ENCODE data around the gene CHRNA7.

The CHRNA7 gene

GRCh38 chr15:32105258-32106241 is 75.2 kb downstream of the CHRNA7 start:
- in situ Hi-C loops (cut with MboI; ENCODE audit: low pct_unique_long_range_greater_than_20kb, low sequenced_read_pairs, unreplicated experiment) = no loop called here
- DNase-seq (ENCODE audit: low spot score) = no peak
- TF ChIP-seq CTCF (IDR thresholded peaks at IDR 0.05; ENCODE audit: extremely low read depth, insufficient read depth, missing control alignments) = no peak

- in situ Hi-C loops (cut with MboI; ENCODE audit: low pct_unique_long_range_greater_than_20kb, low sequenced_read_pairs, unreplicated experiment) = no loop called here
- no peak for TF ChIP-seq CTCF (IDR thresholded peaks at IDR 0.05; ENCODE audit: extremely low read depth, insufficient read depth, missing control alignments)
- no peak for DNase-seq (ENCODE audit: low spot score)
These were observed 76.4 kb downstream of the CHRNA7 start for GRCh38 chr15:32106401-32107381.

GRCh38 chr15:32107477-32108080 is 77.3 kb downstream of the CHRNA7 start:
- TF ChIP-seq CTCF (IDR thresholded peaks at IDR 0.05; ENCODE audit: extremely low read depth, insufficient read depth, missing control alignments) = no peak
- in situ Hi-C loops (cut with MboI; ENCODE audit: low pct_unique_long_range_greater_than_20kb, low sequenced_read_pairs, unreplicated experiment) = no loop called here
- no peak for DNase-seq (ENCODE audit: low spot score)

- in situ Hi-C loops (cut with MboI; ENCODE audit: low pct_unique_long_range_greater_than_20kb, low sequenced_read_pairs, unreplicated experiment) = no loop called here
- no peak for DNase-seq (ENCODE audit: low spot score)
These were observed 78.3 kb downstream of the CHRNA7 start for GRCh38 chr15:32108661-32109060.

GRCh38 chr15:32112101-32112500 is 81.8 kb downstream of the CHRNA7 start:
- in situ Hi-C loops (cut with MboI; ENCODE audit: low pct_unique_long_range_greater_than_20kb, low sequenced_read_pairs, unreplicated experiment) = no loop called here
- DNase-seq (ENCODE audit: low spot score) = no peak
- no peak for TF ChIP-seq CTCF (IDR thresholded peaks at IDR 0.05; ENCODE audit: extremely low read depth, insufficient read depth, missing control alignments)

More at GRCh38 chr15:32108661-32109060, 78.3 kb downstream of the CHRNA7 start:
- no peak for TF ChIP-seq CTCF (IDR thresholded peaks at IDR 0.05; ENCODE audit: extremely low read depth, insufficient read depth, missing control alignments)

DNA sequence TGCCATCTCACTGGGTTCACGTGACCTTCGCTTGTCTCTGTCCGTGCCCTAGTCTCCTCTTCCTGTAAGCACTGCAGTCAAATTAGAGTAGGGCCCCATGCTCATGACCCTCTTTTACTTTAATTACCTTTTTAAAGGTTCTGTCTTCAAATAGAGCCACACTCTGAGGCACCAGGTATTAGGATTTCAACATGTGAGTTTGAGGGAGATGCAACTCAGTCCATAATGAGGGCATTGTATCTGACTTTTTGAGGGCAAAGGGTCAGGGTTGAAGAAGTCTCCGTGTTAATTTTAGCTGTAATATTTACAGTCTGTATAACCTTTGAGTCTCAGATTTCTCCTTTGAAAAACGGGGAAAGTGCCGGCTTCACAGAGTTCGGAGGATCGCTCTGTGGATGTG is 82.9 kb downstream of the CHRNA7 start:
- no peak for DNase-seq (ENCODE audit: low spot score)
- TF ChIP-seq CTCF (IDR thresholded peaks at IDR 0.05; ENCODE audit: extremely low read depth, insufficient read depth, missing control alignments) = no peak
- in situ Hi-C loops (cut with MboI; ENCODE audit: low pct_unique_long_range_greater_than_20kb, low sequenced_read_pairs, unreplicated experiment) = no loop called here
